Neural progenitor cell (in vitro differentiated cells): ENCODE results near the gene CPNE2.

Experiments
- EZH2 ChIP-seq: fragments of 200-600 bp; sonication (generic); IDR thresholded peaks from 2 replicates; pipeline ENCODE4 v1.6.1; 2017; ENCODE audit warnings: antibody characterized with exemption, mild to moderate bottlenecking, moderate library complexity
- EZH2phosphoT487 ChIP-seq: fragments of 200-600 bp; sonication (generic); IDR thresholded peaks from 2 replicates; pipeline ENCODE4 v1.6.1; 2017; ENCODE audit warnings: antibody characterized with exemption
- TF ChIP-seq, protein P1 (sequence below): fragments of 200-600 bp; sonication (generic); IDR thresholded peaks from 2 replicates; pipeline ENCODE4 v1.5.1; 2017; ENCODE audit warnings: antibody characterized with exemption, mild to moderate bottlenecking

DNA sequence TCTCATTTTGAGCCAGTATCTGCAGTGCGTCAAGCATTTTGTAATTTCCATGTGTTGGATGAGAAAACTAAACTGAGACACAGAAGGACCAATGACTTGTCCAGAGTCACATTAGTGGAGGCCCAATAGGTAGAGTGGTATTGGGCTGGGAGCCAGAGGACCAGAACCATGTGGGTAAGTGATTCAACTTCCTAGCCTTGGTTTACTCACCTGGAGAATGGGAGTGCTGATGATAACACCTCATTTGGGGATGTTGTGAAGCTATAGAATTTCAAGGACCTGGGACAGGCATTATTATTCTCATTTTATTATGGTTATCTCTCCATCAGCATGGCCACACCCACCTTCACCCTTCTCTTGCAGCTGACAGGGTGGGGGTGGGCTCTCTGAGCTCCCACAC lies 8.1 kb downstream of the CPNE2 start:
- TF ChIP-seq, protein P1, sequence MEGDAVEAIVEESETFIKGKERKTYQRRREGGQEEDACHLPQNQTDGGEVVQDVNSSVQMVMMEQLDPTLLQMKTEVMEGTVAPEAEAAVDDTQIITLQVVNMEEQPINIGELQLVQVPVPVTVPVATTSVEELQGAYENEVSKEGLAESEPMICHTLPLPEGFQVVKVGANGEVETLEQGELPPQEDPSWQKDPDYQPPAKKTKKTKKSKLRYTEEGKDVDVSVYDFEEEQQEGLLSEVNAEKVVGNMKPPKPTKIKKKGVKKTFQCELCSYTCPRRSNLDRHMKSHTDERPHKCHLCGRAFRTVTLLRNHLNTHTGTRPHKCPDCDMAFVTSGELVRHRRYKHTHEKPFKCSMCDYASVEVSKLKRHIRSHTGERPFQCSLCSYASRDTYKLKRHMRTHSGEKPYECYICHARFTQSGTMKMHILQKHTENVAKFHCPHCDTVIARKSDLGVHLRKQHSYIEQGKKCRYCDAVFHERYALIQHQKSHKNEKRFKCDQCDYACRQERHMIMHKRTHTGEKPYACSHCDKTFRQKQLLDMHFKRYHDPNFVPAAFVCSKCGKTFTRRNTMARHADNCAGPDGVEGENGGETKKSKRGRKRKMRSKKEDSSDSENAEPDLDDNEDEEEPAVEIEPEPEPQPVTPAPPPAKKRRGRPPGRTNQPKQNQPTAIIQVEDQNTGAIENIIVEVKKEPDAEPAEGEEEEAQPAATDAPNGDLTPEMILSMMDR: no peak
- TF ChIP-seq EZH2 (no peak), EZH2phosphoT487 (no peak)
